OCI-LY7 (cell line): ENCODE data around the gene FGGY. TPM values are rescaled to one million over a fixed set of nuclear protein-coding genes. Genes with fewer than 3 reads are reported as not detected.

Experiments
- BruUV-seq: library from RNA; stranded (reverse); fragments of 400-500 nt; replicated peaks from 2 replicates; lab custom pipeline; 2021; lab: Mats Ljungman, UMichigan
- CTCF ChIA-PET: fragments of 300-600 bp; sonication (Branson Sonifier 250); formaldehyde crosslinking; loops from one replicate; lab custom pipeline; 2022; ENCODE audit warnings: antibody characterized with exemption; ENCODE audit not compliant: unreplicated experiment; lab: Charles Lee
- POLR2A ChIA-PET: fragments of 300-600 bp; sonication (Branson Sonifier 250); formaldehyde crosslinking; loops from one replicate; lab custom pipeline; 2022; ENCODE audit warnings: antibody characterized with exemption; lab: Charles Lee
- DNase-seq: peaks from one replicate; pipeline ENCODE4 v3.0.0-alpha.2; 2015; ENCODE audit warnings: low spot score
- H2AFZ ChIP-seq: fragments of 200-600 bp; sonication (generic), shearing (Covaris generic); 2 replicates; pipeline ENCODE4 v1.6.1; 2014; ENCODE audit warnings: mild to moderate bottlenecking, antibody characterized with exemption, low read length, moderate library complexity
- H3K27ac ChIP-seq: fragments of 200-600 bp; sonication (generic); 2 replicates; pipeline ENCODE4 v1.5.1; 2014; ENCODE audit warnings: mixed run types, low read depth, mild to moderate bottlenecking, moderate library complexity, low read length, inconsistent platforms; ENCODE audit not compliant: poor library complexity, severe bottlenecking
- H3K36me3 ChIP-seq: fragments of 200-600 bp; sonication (generic); 2 replicates; pipeline ENCODE4 v1.6.1; 2014; ENCODE audit warnings: mild to moderate bottlenecking, antibody characterized with exemption, low read length, moderate library complexity, mixed read lengths; ENCODE audit not compliant: insufficient read depth
- H3K4me1 ChIP-seq: fragments of 200-600 bp; sonication (generic); 2 replicates; pipeline ENCODE4 v1.5.1; 2014; ENCODE audit warnings: mild to moderate bottlenecking, low read length; ENCODE audit not compliant: insufficient read depth, poor library complexity, severe bottlenecking
- H3K4me2 ChIP-seq: fragments of 200-600 bp; sonication (generic); 2 replicates; pipeline ENCODE4 v1.6.1; 2014; ENCODE audit warnings: mild to moderate bottlenecking, low read length
- H3K4me3 ChIP-seq: fragments of 200-600 bp; sonication (generic); 2 replicates; pipeline ENCODE4 v1.5.1; 2014; ENCODE audit warnings: mild to moderate bottlenecking, low read depth, low read length; ENCODE audit not compliant: poor library complexity, severe bottlenecking
- H3K79me2 ChIP-seq: fragments of 200-600 bp; sonication (generic); 2 replicates; pipeline ENCODE4 v1.6.1; 2016; ENCODE audit warnings: low read depth, mild to moderate bottlenecking, low read length, moderate library complexity, mixed read lengths; ENCODE audit not compliant: insufficient read depth
- H3K9me2 ChIP-seq: fragments of 200-600 bp; sonication (generic); 2 replicates; pipeline ENCODE4 v1.6.1; 2016; ENCODE audit warnings: mild to moderate bottlenecking, low read length, mixed read lengths; ENCODE audit not compliant: insufficient read depth
- H3K9me3 ChIP-seq: fragments of 200-600 bp; sonication (generic); 2 replicates; pipeline ENCODE4 v1.6.1; 2014; ENCODE audit warnings: mild to moderate bottlenecking, mixed run types, low read length, mixed read lengths
- H4K20me1 ChIP-seq: fragments of 200-600 bp; sonication (generic); 2 replicates; pipeline ENCODE4 v1.6.1; 2014; ENCODE audit warnings: mild to moderate bottlenecking, antibody characterized with exemption, low read length, moderate library complexity, mixed read lengths; ENCODE audit not compliant: insufficient read depth
- CTCF ChIP-seq: fragments of 200-600 bp; sonication (generic); conservative IDR thresholded peaks from 2 replicates; pipeline ENCODE4 v1.5.1; 2014; ENCODE audit warnings: mild to moderate bottlenecking, antibody characterized with exemption, low read length, moderate library complexity, mixed read lengths
- EZH2phosphoT487 ChIP-seq: fragments of 200-600 bp; sonication (generic); IDR thresholded peaks from 2 replicates; pipeline ENCODE4 v1.6.1; 2018; ENCODE audit warnings: low read depth, borderline replicate concordance, mild to moderate bottlenecking, mixed run types, antibody characterized with exemption, low read length, moderate library complexity, mixed read lengths
- intact Hi-C: fragments of 100-400 bp; cut with micrococcal nuclease; formaldehyde crosslinking; loops from one replicate; pipeline ENCODE4 v1.10.0; 2022; ENCODE audit not compliant: unreplicated experiment
- total RNA-seq, 2 experiments: library from RNA; depleted of rRNA in 1 of 2; stranded (reverse); fragments of >200 nt in 1 of 2; shearing (Covaris generic) in 1 of 2; gene quantifications; 2 replicates each; pipeline ENCODE4 v1.2.3, GENCODE V29; 2014 to 2022

Gene FGGY
- total RNA-seq, 2 experiments from 2014 or later: 0.63 to 4.5 TPM

GRCh38 chr1:59598120-59598440 is 301.2 kb downstream of the FGGY start:
- no peaks in the 10 kb centered on the region for H3K9me2 ChIP-seq
- H3K4me1 ChIP-seq: no peaks in the 10 kb centered on the region
- no peak overlapping the region for H3K27ac ChIP-seq
- ChIA-PET POLR2A (no interaction called here), CTCF (no interaction called here)
- TF ChIP-seq CTCF (no peak), EZH2phosphoT487 (no peak)
- no peaks in the 10 kb centered on the region for H4K20me1 ChIP-seq
- no TSS peak for BruUV-seq
- intact Hi-C loops: no loop called here
- no peaks in the 10 kb centered on the region for H3K79me2 ChIP-seq
- no peaks in the 10 kb centered on the region for H3K9me3 ChIP-seq
- DNase-seq: no peak
- no peak overlapping the region for H3K4me2 ChIP-seq
- H3K36me3 ChIP-seq: no peaks in the 10 kb centered on the region
- no peak overlapping the region for H2AFZ ChIP-seq
- H3K4me3 ChIP-seq: no peak overlapping the region

- ChIA-PET POLR2A (no interaction called here), CTCF (no interaction called here)
- no peak for DNase-seq
- H4K20me1 ChIP-seq: no peaks in the 10 kb centered on the region
- no peak overlapping the region for H3K27ac ChIP-seq
- H3K4me3 ChIP-seq: no peak overlapping the region
- no peaks in the 10 kb centered on the region for H3K4me1 ChIP-seq
- H3K79me2 ChIP-seq: no peaks in the 10 kb centered on the region
- no peak overlapping the region for H2AFZ ChIP-seq
- H3K36me3 ChIP-seq: no peaks in the 10 kb centered on the region
- TF ChIP-seq CTCF: no peak
- no peak for TF ChIP-seq EZH2phosphoT487
- no peaks in the 10 kb centered on the region for H3K9me3 ChIP-seq
- no TSS peak for BruUV-seq
- H3K4me2 ChIP-seq: no peak overlapping the region
- intact Hi-C loops: no loop called here
- H3K9me2 ChIP-seq: no peaks in the 10 kb centered on the region
Measured at GRCh38 chr1:59601041-59601441, 304.1 kb downstream of the FGGY start.

- no TSS peak for BruUV-seq
- no peak for DNase-seq
- intact Hi-C loops: no loop called here
- Histone ChIP-seq H3K9me3 (no peaks in the 10 kb centered on the region), H2AFZ (no peak overlapping the region), H4K20me1 (no peaks in the 10 kb centered on the region), H3K36me3 (no peaks in the 10 kb centered on the region), H3K27ac (no peak overlapping the region), H3K79me2 (no peaks in the 10 kb centered on the region), H3K4me2 (no peak overlapping the region), H3K9me2 (no peaks in the 10 kb centered on the region), H3K4me1 (no peaks in the 10 kb centered on the region), H3K4me3 (no peak overlapping the region)
- no peak for TF ChIP-seq CTCF
- TF ChIP-seq EZH2phosphoT487: no peak
- POLR2A ChIA-PET: interaction anchor here (1.0 kb wide), 1 partner anchor 73 kb away, joined by 4 read pairs; no protein-coding TSS in a partner anchor
- CTCF ChIA-PET: no interaction called here
Measured at GRCh38 chr1:59601811-59602210, 304.9 kb downstream of the FGGY start.
